Body of pancreas (tissue), 4 donors: ENCODE measurements around the gene ALDOC. TPM values are rescaled to one million over a fixed set of nuclear protein-coding genes. Genes with fewer than 3 reads are reported as not detected.

Experiments used
- ATAC-seq: fragments of 150-250 bp; one replicate; pipeline ENCODE4 v1.9.1; 2016
- DNase-seq, 4 donors: peaks; one replicate each; pipeline ENCODE4 v3.0.0-alpha.2; 2019
- H3K27ac ChIP-seq, 4 donors: fragments of 200-600 bp; sonication (generic); 1 replicate in 3 of 4; 2 replicates in 1 of 4; pipeline versions ENCODE4 v1.5.1 to v1.6.1; 2016 to 2019; ENCODE audit warnings: mild to moderate bottlenecking in 1 of 4, mixed read lengths in 1 of 4, moderate library complexity in 1 of 4
- H3K27me3 ChIP-seq, 2 donors: fragments of 200-600 bp; sonication (generic); one replicate each; pipeline ENCODE4 v1.6.0; 2016; ENCODE audit warnings: mild to moderate bottlenecking in 1 of 2
- H3K36me3 ChIP-seq, 2 donors: fragments of 200-600 bp; sonication (generic); replicated peaks in 1 of 2; 2 replicates each; pipeline ENCODE4 v1.5.1; 2016; ENCODE audit warnings: low read depth in 2 of 2; ENCODE audit not compliant: insufficient read depth in 1 of 2
- H3K4me1 ChIP-seq: fragments of 200-600 bp; sonication (generic); one replicate; pipeline ENCODE4 v1.6.0; 2016
- H3K4me3 ChIP-seq, 2 donors: fragments of 200-600 bp; sonication (generic); 1 replicate in 1 of 2; 2 replicates in 1 of 2; pipeline ENCODE4 v1.5.1; 2016 to 2019
- H3K9me3 ChIP-seq, 3 donors: fragments of 200-600 bp; sonication (generic); 1 replicate in 2 of 3; 2 replicates in 1 of 3; pipeline ENCODE4 v1.5.1; 2016
- CTCF ChIP-seq, 7 experiments: fragments of 450-650 bp in 4 of 7; fragments of 200-600 bp in 3 of 7; sonication (generic) in 3 of 7; IDR thresholded peaks; one replicate each; pipeline ENCODE4 v1.5.1; 2016 to 2019; ENCODE audit warnings: antibody characterized with exemption in 7 of 7
- POLR2A ChIP-seq, 3 donors: fragments of 450-650 bp; IDR thresholded peaks; one replicate each; pipeline ENCODE4 v1.6.1; 2016; ENCODE audit warnings: antibody characterized with exemption in 3 of 3, mild to moderate bottlenecking in 2 of 3
- WGBS, 2 donors: methylation state at CpG; one replicate each; pipeline ENCODE4 v1.1.5; 2017; 5-methylcytosine and 5-hydroxymethylcytosine counted together
- intact Hi-C: fragments of 100-400 bp; cut with DNase I; formaldehyde crosslinking; loops from one replicate; pipeline ENCODE4 v1.15.1; 2023
- total RNA-seq, 2 donors: library from RNA; depleted of rRNA; stranded (reverse); fragments of >200 nt; gene quantifications; one replicate each; pipeline ENCODE4 v1.1.0, GENCODE V29; 2016

The ALDOC gene
- total RNA-seq, 2 donors from 2014 or later: 2.9 to 25.1 TPM

- H3K4me1 ChIP-seq: no peaks in the 10 kb centered on the region
- H3K4me3 ChIP-seq: no peak overlapping the region
- TF ChIP-seq CTCF (IDR thresholded peaks at IDR 0.05) (no peak), POLR2A (IDR thresholded peaks at IDR 0.05) (no peak)
- intact Hi-C loops: no loop called here
- H3K36me3 ChIP-seq: peaks cover 42 to 64% of the 10 kb centered on the region in 2 donors
- H3K9me3 ChIP-seq: no peaks in the 10 kb centered on the region
- H3K27ac ChIP-seq: no peak overlapping the region
- 80 to 82% methylated on average over 3 of the region's 3 CpGs for WGBS, 2 donors
- DNase-seq: no peak
- ATAC-seq: no peak
- H3K27me3 ChIP-seq: no peaks in the 10 kb centered on the region
Observed at GRCh38 chr17:28618464-28618863, 41.8 kb upstream of the ALDOC start.

GRCh38 chr17:28616281-28616680 is 39.6 kb upstream of the ALDOC start:
- intact Hi-C loops: no loop called here
- no peaks in the 10 kb centered on the region for H3K4me1 ChIP-seq
- H3K27me3 ChIP-seq: no peaks in the 10 kb centered on the region
- no peak overlapping the region for H3K27ac ChIP-seq
- H3K4me3 ChIP-seq: no peak overlapping the region
- 80 to 84% methylated on average over 7 of the region's 7 CpGs for WGBS, 2 donors
- ATAC-seq (no peak), DNase-seq (no peak)
- TF ChIP-seq CTCF (IDR thresholded peaks at IDR 0.05) (no peak), POLR2A (IDR thresholded peaks at IDR 0.05) (no peak)
- H3K36me3 ChIP-seq: peaks cover 23 to 54% of the 10 kb centered on the region in 2 donors
- H3K9me3 ChIP-seq: no peaks in the 10 kb centered on the region

GRCh38 chr17:28615260-28615940 is 38.7 kb upstream of the ALDOC start:
- Histone ChIP-seq H3K4me1 (no peaks in the 10 kb centered on the region), H3K36me3 (peaks cover 17 to 45% of the 10 kb centered on the region in 2 donors), H3K4me3 (no peak overlapping the region), H3K27me3 (no peaks in the 10 kb centered on the region), H3K27ac (no peak overlapping the region), H3K9me3 (no peaks in the 10 kb centered on the region)
- no peak for ATAC-seq
- 80 to 85% methylated on average over 4 of the region's 4 CpGs for WGBS, 2 donors
- intact Hi-C loops: no loop called here
- DNase-seq: no peak
- TF ChIP-seq POLR2A (IDR thresholded peaks at IDR 0.05) (no peak), CTCF (IDR thresholded peaks at IDR 0.05) (no peak)

- DNase-seq (peak in 1 of 4 donors; percentile 9), ATAC-seq (no peak)
- intact Hi-C loops: no loop called here
- Histone ChIP-seq H3K9me3 (no peaks in the 10 kb centered on the region), H3K4me1 (no peaks in the 10 kb centered on the region), H3K27ac (no peak within 1 kb of the TSS), H3K27me3 (no peaks in the 10 kb centered on the region), H3K4me3 (no peak within 1 kb of the TSS), H3K36me3 (peaks cover 14 to 32% of the 10 kb centered on the region in 2 donors)
- 77 to 88% methylated on average over 5 of the region's 5 CpGs for WGBS, 2 donors
- TF ChIP-seq POLR2A (IDR thresholded peaks at IDR 0.05) (no peak), CTCF (IDR thresholded peaks at IDR 0.05) (no peak)
Observed at GRCh38 chr17:28613931-28614381, 37.3 kb upstream of the ALDOC start, which contains the start of gene RSKR. Gene RSKR, minus strand, starts transcription at chr17:28614185. Its CDS starts 24 bp downstream, at chr17:28614161.
